ENCODE measurements around the gene ICA1. TPM values are rescaled to one million over a fixed set of nuclear protein-coding genes. Genes with fewer than 3 reads are reported as not detected.

Gene ICA1
- polyA plus RNA-seq, 2 of the 4 experiments (the other 2 are of a cell fraction) = 0.66 to 2.0 TPM

- DNase-seq (ENCODE audit: low read depth in 1 of 2, low spot score in 1 of 2) (no peak), FAIRE-seq (no peak), ATAC-seq (no peak)
- TF ChIP-seq PBX3 (IDR thresholded peaks at IDR 0.05) (no peak), NFE2L2 (conservative IDR thresholded peaks at IDR 0.05; ENCODE audit: low read length) (no peak), ATOH8 (CRISPR knock-in tag; IDR thresholded peaks at IDR 0.05; ENCODE audit: low read depth) (no peak), NR3C1 (IDR thresholded peaks at IDR 0.05) (no peak), EP300 (IDR thresholded peaks at IDR 0.05) (no peak), HEYL (CRISPR knock-in tag; IDR thresholded peaks at IDR 0.05) (no peak), JUNB (IDR thresholded peaks at IDR 0.05) (no peak), FOXS1 (CRISPR knock-in tag; IDR thresholded peaks at IDR 0.05) (no peak), REST (IDR thresholded peaks at IDR 0.05) (no peak), GATA3 (IDR thresholded peaks at IDR 0.05; ENCODE audit: borderline replicate concordance) (no peak), MAZ (IDR thresholded peaks at IDR 0.05; ENCODE audit: borderline replicate concordance, low read depth, low read length) (no peak), RCOR1 (IDR thresholded peaks at IDR 0.05; ENCODE audit: low read depth, low read length) (no peak), HMGXB4 (CRISPR knock-in tag; IDR thresholded peaks at IDR 0.05; ENCODE audit: borderline replicate concordance) (no peak), HOXA7 (CRISPR knock-in tag; IDR thresholded peaks at IDR 0.05) (no peak), EHF (CRISPR knock-in tag; IDR thresholded peaks at IDR 0.05) (no peak), TP53 (CRISPR knock-in tag; IDR thresholded peaks at IDR 0.05) (no peak), RAD21 (conservative IDR thresholded peaks at IDR 0.05 in 1 of 2, IDR thresholded peaks at IDR 0.05 in 1 of 2) (no peak), HOXB5 (CRISPR knock-in tag; IDR thresholded peaks at IDR 0.05) (no peak)
- H3K4me3 ChIP-seq = no peak overlapping the region
- no peak overlapping the region for H3K4me2 ChIP-seq
- H3K4me1 ChIP-seq = no peaks in the 10 kb centered on the region
- POLR2A ChIA-PET = no interaction called here
- no peak overlapping the region for H3K27ac ChIP-seq
- H3K9me3 ChIP-seq = no peaks in the 10 kb centered on the region
- 81% methylated on average over 12 of the region's 12 CpGs for WGBS (ENCODE audit: missing lambda C conversion rate)
- CTCF ChIA-PET = no interaction called here
Measured at GRCh38 chr7:8136051-8136730, 125.8 kb downstream of the ICA1 start.

GRCh38 chr7:8135417-8135816 lies 126.5 kb downstream of the ICA1 start:
- TF ChIP-seq ZNF302 (CRISPR knock-in tag; IDR thresholded peaks at IDR 0.05) (no peak), ESRRA (IDR thresholded peaks at IDR 0.05; ENCODE audit: borderline replicate concordance, low read length) (no peak), MAZ (IDR thresholded peaks at IDR 0.05; ENCODE audit: borderline replicate concordance, low read depth, low read length) (no peak), FOXS1 (CRISPR knock-in tag; IDR thresholded peaks at IDR 0.05) (no peak)
- ChIA-PET POLR2A (no interaction called here), CTCF (interaction anchor here (1.0 kb wide), 1 partner anchor 315 kb away, joined by 3 read pairs; no protein-coding TSS in a partner anchor)
- WGBS (ENCODE audit: missing lambda C conversion rate) = 85% methylated on average over 3 of the region's 3 CpGs
- Histone ChIP-seq H3K9me3 (no peaks in the 10 kb centered on the region), H3K4me2 (no peak overlapping the region), H3K4me3 (no peak overlapping the region), H3K4me1 (no peaks in the 10 kb centered on the region), H3K27ac (no peak overlapping the region)
- FAIRE-seq (no peak), ATAC-seq (no peak), DNase-seq (ENCODE audit: low read depth in 1 of 2, low spot score in 1 of 2) (no peak)
